AG04450 (cell line): Measurements from ENCODE around the gene ABCC2. TPM values are rescaled to one million over a fixed set of nuclear protein-coding genes. Genes with fewer than 3 reads are reported as not detected.
"Not testable (repeated sequence)": the region's sequence is repeated elsewhere in the genome, so short reads cannot be mapped to it uniquely, and the experiment has no call there.

Experiments
- CTCF ChIA-PET: fragments of 300-600, 350-600 bp; formaldehyde crosslinking; extraction: SDS; loops from one replicate; lab custom pipeline; 2022; ENCODE audit warnings: antibody characterized with exemption, inconsistent platforms; lab: Charles Lee
- POLR2A ChIA-PET: fragments of 350-600 bp; formaldehyde crosslinking; extraction: SDS; loops from one replicate; lab custom pipeline; 2021; ENCODE audit warnings: antibody characterized with exemption, inconsistent platforms; lab: Yijun Ruan, JAX
- DNase-seq: peaks from one replicate; pipeline ENCODE4 v3.0.0-alpha.2; 2011; ENCODE audit warnings: low read depth, low spot score
- H3K27ac ChIP-seq: one replicate; pipeline ENCODE4 v1.5.1; 2012; ENCODE audit warnings: low read depth, low read length, control low read depth
- H3K27me3 ChIP-seq: one replicate; pipeline ENCODE4 v1.6.0; 2012; ENCODE audit warnings: low read length; ENCODE audit not compliant: control insufficient read depth, insufficient read depth
- H3K4me3 ChIP-seq: 2 replicates; pipeline ENCODE4 v1.5.1; 2011; ENCODE audit warnings: mild to moderate bottlenecking, low read depth, low read length, control low read depth
- H3K9me3 ChIP-seq: 2 replicates; pipeline ENCODE4 v1.5.1; 2012; ENCODE audit warnings: low read length; ENCODE audit not compliant: control insufficient read depth, insufficient read depth
- CTCF ChIP-seq: IDR thresholded peaks from 2 replicates; pipeline ENCODE4 v1.5.1; 2011; ENCODE audit warnings: low read depth, low read length, control low read depth, inconsistent platforms
- polyA plus RNA-seq: library from polyadenylated mRNA; depleted of rRNA; stranded (reverse); fragments of >200 nt; gene quantifications from 2 replicates; pipeline ENCODE4 v1.2.3, GENCODE V29; 2011

Gene ABCC2
- polyA plus RNA-seq, 1 experiment: 1.2 TPM

- no peak for DNase-seq
- TF ChIP-seq CTCF: no peak
- H3K27ac ChIP-seq: no peak overlapping the region
- peaks cover 2% of the 10 kb centered on the region; the same call in 1 of the 2 replicates for H3K9me3 ChIP-seq
- POLR2A ChIA-PET: interaction anchor here (0.6 to 0.7 kb wide), 2 partner anchors 48 to 102 kb away, joined by 4 to 7 read pairs; no protein-coding TSS in a partner anchor
- CTCF ChIA-PET: interaction anchor here (0.6 to 6.5 kb wide), 3 partner anchors 9 to 441 kb away, joined by 4 to 28 read pairs (median 5); no protein-coding TSS in a partner anchor
- no peaks in the 10 kb centered on the region for H3K27me3 ChIP-seq
- no peak overlapping the region for H3K4me3 ChIP-seq
These were observed 40.2 kb upstream of the ABCC2 start for GRCh38 chr10:99742254-99742653.

GRCh38 chr10:99742701-99743100 is 39.7 kb upstream of the ABCC2 start:
- CTCF ChIA-PET: interaction anchor here (0.6 to 6.5 kb wide), 4 partner anchors 9 to 441 kb away, joined by 3 to 28 read pairs (median 4); no protein-coding TSS in a partner anchor
- TF ChIP-seq CTCF: no peak
- no peak for DNase-seq
- POLR2A ChIA-PET: interaction anchor here (0.6 to 0.7 kb wide), 2 partner anchors 49 to 102 kb away, joined by 4 to 7 read pairs; no protein-coding TSS in a partner anchor
- H3K27ac ChIP-seq: no peak overlapping the region
- H3K4me3 ChIP-seq: no peak overlapping the region
- peaks cover 2% of the 10 kb centered on the region; the same call in 1 of the 2 replicates for H3K9me3 ChIP-seq
- H3K27me3 ChIP-seq: no peaks in the 10 kb centered on the region

GRCh38 chr10:99743841-99744240 is 38.6 kb upstream of the ABCC2 start:
- no peaks in the 10 kb centered on the region for H3K27me3 ChIP-seq
- H3K9me3 ChIP-seq: peaks cover 2% of the 10 kb centered on the region; the same call in 1 of the 2 replicates
- DNase-seq: no peak
- ChIA-PET CTCF (interaction anchor here (1.5 to 6.5 kb wide), 2 partner anchors 11 to 102 kb away, joined by 5 to 28 read pairs; no protein-coding TSS in a partner anchor), POLR2A (no interaction called here)
- H3K27ac ChIP-seq: no peak overlapping the region
- no peak overlapping the region for H3K4me3 ChIP-seq
- no peak for TF ChIP-seq CTCF

GRCh38 chr10:99746166-99746565 is 36.3 kb upstream of the ABCC2 start:
- H3K9me3 ChIP-seq, H3K4me3 ChIP-seq, DNase-seq, CTCF ChIA-PET, H3K27me3 ChIP-seq, POLR2A ChIA-PET, H3K27ac ChIP-seq: not testable (repeated sequence)

- CTCF ChIA-PET: no interaction called here
- no peak overlapping the region for H3K4me3 ChIP-seq
- H3K9me3 ChIP-seq: no peaks in the 10 kb centered on the region
- DNase-seq: no peak
- POLR2A ChIA-PET: no interaction called here
- no peaks in the 10 kb centered on the region for H3K27me3 ChIP-seq
- H3K27ac ChIP-seq: no peak overlapping the region
- TF ChIP-seq CTCF: no peak
These were observed 33.5 kb upstream of the ABCC2 start for GRCh38 chr10:99748823-99749451.
